ENCODE measurements around the gene C2orf76. TPM values are rescaled to one million over a fixed set of nuclear protein-coding genes. Genes with fewer than 3 reads are reported as not detected.
"Not testable (repeated sequence)": the region's sequence is repeated elsewhere in the genome, so short reads cannot be mapped to it uniquely, and the experiment has no call there.

C2orf76 gene
- total RNA-seq, 1 donor from 2014 or later: 11.7 TPM

GRCh38 chr2:119279666-119280065, 87.0 kb downstream of the C2orf76 start:
- H3K27me3 Mint-ChIP-seq: peaks cover 3% of the 10 kb centered on the region
- H3K36me3 Mint-ChIP-seq: no peaks in the 10 kb centered on the region

GRCh38 chr2:119278946-119279345, 87.7 kb downstream of the C2orf76 start:
- H3K4me3 Mint-ChIP-seq: no peak overlapping the region
- no peak overlapping the region for H3K27ac Mint-ChIP-seq
- no peak for DNase-seq (ENCODE audit: extremely low spot score, unreplicated experiment)
- no peaks in the 10 kb centered on the region for H3K9me3 Mint-ChIP-seq
- no peak for TF ChIP-seq CTCF (conservative IDR thresholded peaks at IDR 0.05)
- H3K4me1 Mint-ChIP-seq (ENCODE audit: unreplicated experiment): no peaks in the 10 kb centered on the region
- H3K27me3 Mint-ChIP-seq: peaks cover 3% of the 10 kb centered on the region
- H3K36me3 Mint-ChIP-seq: no peaks in the 10 kb centered on the region

More at GRCh38 chr2:119279666-119280065, 87.0 kb downstream of the C2orf76 start:
- no peak for DNase-seq (ENCODE audit: extremely low spot score, unreplicated experiment)
- H3K9me3 Mint-ChIP-seq: no peaks in the 10 kb centered on the region
- no peaks in the 10 kb centered on the region for H3K4me1 Mint-ChIP-seq (ENCODE audit: unreplicated experiment)
- no peak for TF ChIP-seq CTCF (conservative IDR thresholded peaks at IDR 0.05)
- H3K27ac Mint-ChIP-seq: no peak overlapping the region
- no peak overlapping the region for H3K4me3 Mint-ChIP-seq

- DNase-seq (ENCODE audit: extremely low spot score, unreplicated experiment); H3K4me1 Mint-ChIP-seq (ENCODE audit: unreplicated experiment); H3K36me3 Mint-ChIP-seq; H3K4me3 Mint-ChIP-seq; H3K27me3 Mint-ChIP-seq; H3K9me3 Mint-ChIP-seq; H3K27ac Mint-ChIP-seq: not testable (repeated sequence)
These were observed 88.2 kb downstream of the C2orf76 start for GRCh38 chr2:119278385-119278784.

- H3K4me1 Mint-ChIP-seq (ENCODE audit: unreplicated experiment): no peaks in the 10 kb centered on the region
- no peaks in the 10 kb centered on the region for H3K36me3 Mint-ChIP-seq
- no peak for TF ChIP-seq CTCF (conservative IDR thresholded peaks at IDR 0.05)
- no peak for DNase-seq (ENCODE audit: extremely low spot score, unreplicated experiment)
- no peak overlapping the region for H3K4me3 Mint-ChIP-seq
- H3K9me3 Mint-ChIP-seq: no peaks in the 10 kb centered on the region
- H3K27me3 Mint-ChIP-seq: no peaks in the 10 kb centered on the region
- H3K27ac Mint-ChIP-seq: no peak overlapping the region
These were observed 89.8 kb downstream of the C2orf76 start for GRCh38 chr2:119276864-119277263.

GRCh38 chr2:119267604-119268003, 99.0 kb downstream of the C2orf76 start:
- no peak overlapping the region for H3K4me3 Mint-ChIP-seq
- no peaks in the 10 kb centered on the region for H3K9me3 Mint-ChIP-seq
- no peak for TF ChIP-seq CTCF (conservative IDR thresholded peaks at IDR 0.05)
- no peak overlapping the region for H3K27ac Mint-ChIP-seq
- H3K27me3 Mint-ChIP-seq: peaks cover 10% of the 10 kb centered on the region
- H3K36me3 Mint-ChIP-seq: no peaks in the 10 kb centered on the region
- no peak for DNase-seq (ENCODE audit: extremely low spot score, unreplicated experiment)
- H3K4me1 Mint-ChIP-seq (ENCODE audit: unreplicated experiment): no peaks in the 10 kb centered on the region

GRCh38 chr2:119266091-119266589, 100.5 kb downstream of the C2orf76 start:
- no peaks in the 10 kb centered on the region for H3K9me3 Mint-ChIP-seq
- no peaks in the 10 kb centered on the region for H3K36me3 Mint-ChIP-seq
- no peak overlapping the region for H3K4me3 Mint-ChIP-seq
- TF ChIP-seq CTCF (conservative IDR thresholded peaks at IDR 0.05): no peak
- H3K4me1 Mint-ChIP-seq (ENCODE audit: unreplicated experiment): no peaks in the 10 kb centered on the region
- H3K27me3 Mint-ChIP-seq: peaks cover 10% of the 10 kb centered on the region
- DNase-seq (ENCODE audit: extremely low spot score, unreplicated experiment): no peak
- H3K27ac Mint-ChIP-seq: no peak overlapping the region
